Activated T-helper 2 cell treated with anti-CD3 and anti-CD28 coated beads, Interferon-gamma antibody, Interleukin-2, Interleukin-4, amounts not matched to agents 10 μg/mL and 5 μg/mL and 100 μg/mL, durations not matched to agents 14 hours and 24 hours and 36 hours (primary cell): ENCODE measurements around the gene TRAPPC11. TPM values are rescaled to one million over a fixed set of nuclear protein-coding genes. Genes with fewer than 3 reads are reported as not detected.
"Not testable (repeated sequence)": the region's sequence is repeated elsewhere in the genome, so short reads cannot be mapped to it uniquely, and the experiment has no call there.

Source experiments
- DNase-seq: peaks from one replicate; pipeline ENCODE4 v3.0.0; 2021; ENCODE audit warnings: low spot score
- H3K27ac Mint-ChIP-seq: one replicate; pipeline ENCODE4 v1.8.0; 2021; ENCODE audit warnings: mixed read lengths
- H3K27me3 Mint-ChIP-seq: one replicate; pipeline ENCODE4 v1.8.0; 2021; ENCODE audit warnings: low read depth, mixed read lengths
- H3K36me3 Mint-ChIP-seq: one replicate; pipeline ENCODE4 v1.8.0; 2021; ENCODE audit warnings: low read depth, mixed read lengths
- H3K4me1 Mint-ChIP-seq: one replicate; pipeline ENCODE4 v1.8.0; 2021; ENCODE audit warnings: low read depth, mixed read lengths
- H3K4me3 Mint-ChIP-seq: one replicate; pipeline ENCODE4 v1.8.0; 2021; ENCODE audit warnings: low read depth, mild to moderate bottlenecking, moderate library complexity, mixed read lengths
- H3K9me3 Mint-ChIP-seq: one replicate; pipeline ENCODE4 v1.8.0; 2021; ENCODE audit warnings: mixed read lengths
- intact Hi-C: fragments of 100-400 bp; cut with micrococcal nuclease; formaldehyde crosslinking; loops from one replicate; pipeline ENCODE4 v1.15.1; 2023
- total RNA-seq: library from RNA; stranded (reverse); gene quantifications from 2 replicates; pipeline ENCODE4 v1.2.3, GENCODE V29; 2022

Gene TRAPPC11
- total RNA-seq, 1 donor from 2014 or later = 32.0 TPM

DNA sequence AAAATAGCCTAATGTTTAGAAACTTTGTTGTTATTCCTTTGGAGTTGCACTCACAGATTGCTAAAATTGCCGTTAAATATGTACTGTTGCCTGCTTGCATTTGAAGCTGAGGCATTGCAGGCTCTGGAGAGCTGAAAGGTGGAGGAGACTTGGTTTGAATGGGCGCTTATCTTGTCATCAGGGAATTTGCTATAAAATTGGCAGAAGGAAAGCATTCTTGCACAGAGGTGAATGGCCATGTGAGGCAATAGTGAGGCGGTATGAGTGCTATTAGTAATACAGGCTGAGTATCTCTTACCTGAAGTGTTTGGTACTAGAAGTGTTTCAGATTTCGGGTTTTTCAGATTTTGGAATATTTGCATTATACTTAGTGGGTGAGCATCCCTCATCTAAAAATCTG lies 41.3 kb downstream of the TRAPPC11 start:
- no peaks in the 10 kb centered on the region for H3K9me3 Mint-ChIP-seq
- H3K27me3 Mint-ChIP-seq = no peaks in the 10 kb centered on the region
- H3K36me3 Mint-ChIP-seq = peaks cover 75% of the 10 kb centered on the region
- no peaks in the 10 kb centered on the region for H3K4me1 Mint-ChIP-seq
- H3K4me3 Mint-ChIP-seq = no peak overlapping the region
- no peak overlapping the region for H3K27ac Mint-ChIP-seq
- no peak for DNase-seq
- intact Hi-C loops = no loop called here

GRCh38 chr4:183702492-183702891 lies 43.4 kb downstream of the TRAPPC11 start:
- no peaks in the 10 kb centered on the region for H3K27me3 Mint-ChIP-seq
- H3K4me3 Mint-ChIP-seq = no peak overlapping the region
- H3K4me1 Mint-ChIP-seq = no peaks in the 10 kb centered on the region
- DNase-seq = no peak
- H3K36me3 Mint-ChIP-seq = peaks cover 74% of the 10 kb centered on the region
- intact Hi-C loops = no loop called here
- H3K27ac Mint-ChIP-seq = no peak overlapping the region
- no peaks in the 10 kb centered on the region for H3K9me3 Mint-ChIP-seq

DNA sequence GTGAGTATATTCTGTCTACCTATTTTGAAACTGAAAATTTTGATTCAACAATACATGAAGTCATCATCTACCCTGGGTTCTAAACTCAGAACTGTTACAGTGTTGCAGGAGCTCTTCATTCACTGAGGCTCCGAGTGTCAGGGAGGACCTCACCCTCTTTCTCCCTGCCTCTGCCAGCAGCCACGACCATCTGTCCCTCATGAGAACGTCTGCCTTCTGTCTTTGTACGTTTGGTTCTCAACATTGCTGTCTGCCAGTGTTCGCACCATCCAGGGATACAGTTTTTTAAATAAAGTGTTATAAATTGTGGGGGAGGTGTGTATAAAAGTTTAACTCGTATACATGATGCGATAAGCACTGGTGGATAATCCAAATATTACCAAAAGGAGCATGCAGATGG lies 55.5 kb downstream of the TRAPPC11 start:
- intact Hi-C loops = no loop called here
- DNase-seq = no peak
- no peak overlapping the region for H3K27ac Mint-ChIP-seq
- no peak overlapping the region for H3K4me3 Mint-ChIP-seq
- no peaks in the 10 kb centered on the region for H3K4me1 Mint-ChIP-seq
- no peaks in the 10 kb centered on the region for H3K9me3 Mint-ChIP-seq
- H3K27me3 Mint-ChIP-seq = peaks cover 2% of the 10 kb centered on the region
- peaks cover 23% of the 10 kb centered on the region for H3K36me3 Mint-ChIP-seq

- H3K36me3 Mint-ChIP-seq = peaks cover 19% of the 10 kb centered on the region
- H3K27me3 Mint-ChIP-seq = peaks cover 13% of the 10 kb centered on the region
- DNase-seq = no peak
- no peak overlapping the region for H3K27ac Mint-ChIP-seq
- intact Hi-C loops = no loop called here
- H3K4me1 Mint-ChIP-seq = peaks cover 2% of the 10 kb centered on the region
- no peaks in the 10 kb centered on the region for H3K9me3 Mint-ChIP-seq
- no peak overlapping the region for H3K4me3 Mint-ChIP-seq
Measured at GRCh38 chr4:183716302-183716701, 57.2 kb downstream of the TRAPPC11 start.

DNA sequence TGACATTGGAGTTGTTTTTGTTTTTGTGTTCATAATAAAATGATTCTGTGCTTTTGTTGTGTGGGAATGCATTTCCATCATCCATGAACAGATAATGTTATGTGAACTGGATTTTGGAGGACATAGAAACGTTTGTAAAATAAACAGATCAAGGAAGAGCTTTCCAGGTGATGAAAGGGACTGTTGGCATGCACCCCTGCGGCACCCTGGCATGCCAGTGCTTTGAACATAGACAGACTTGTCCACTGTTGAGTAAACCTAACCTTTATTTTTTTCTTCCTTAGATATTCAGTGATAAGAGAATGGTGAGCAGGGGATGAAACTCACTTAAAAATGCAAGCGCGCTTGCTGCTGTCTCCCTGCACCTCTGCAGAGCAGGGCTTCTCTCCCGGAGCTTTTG lies 59.8 kb downstream of the TRAPPC11 start:
- Mint-ChIP-seq H3K27me3 (peaks cover 26% of the 10 kb centered on the region), H3K36me3 (peaks cover 3% of the 10 kb centered on the region), H3K4me1 (peaks cover 9% of the 10 kb centered on the region), H3K9me3 (no peaks in the 10 kb centered on the region), H3K27ac (no peak overlapping the region), H3K4me3 (no peak overlapping the region)
- no peak for DNase-seq
- intact Hi-C loops = no loop called here

GRCh38 chr4:183721207-183722081 lies 62.4 kb downstream of the TRAPPC11 start:
- Mint-ChIP-seq H3K4me3 (peak overlapping the region; percentile 65), H3K36me3 (no peaks in the 10 kb centered on the region), H3K9me3 (peaks cover 3% of the 10 kb centered on the region), H3K27me3 (peaks cover 31% of the 10 kb centered on the region), H3K4me1 (peaks cover 9% of the 10 kb centered on the region), H3K27ac (peak overlapping the region; percentile 1)
- DNase-seq = peak; percentile 24
- intact Hi-C loops = loop anchor here (5.0 to 10.0 kb wide), 4 partner anchors 64 to 277 kb away; partner anchors contain the start of genes CDKN2AIP, RWDD4 and TRAPPC11

GRCh38 chr4:183722731-183723560 lies 63.9 kb downstream of the TRAPPC11 start:
- intact Hi-C loops = loop anchor here (5.0 to 10.0 kb wide), 4 partner anchors 66 to 278 kb away; partner anchors contain the start of genes CDKN2AIP, RWDD4 and TRAPPC11
- H3K36me3 Mint-ChIP-seq = no peaks in the 10 kb centered on the region
- DNase-seq = peak; percentile 37
- peaks cover 31% of the 10 kb centered on the region for H3K27me3 Mint-ChIP-seq
- no peak overlapping the region for H3K27ac Mint-ChIP-seq
- H3K4me3 Mint-ChIP-seq = peak overlapping the region; percentile 80
- H3K9me3 Mint-ChIP-seq = peaks cover 3% of the 10 kb centered on the region
- H3K4me1 Mint-ChIP-seq = peaks cover 9% of the 10 kb centered on the region

GRCh38 chr4:183723561-183724228 lies 64.6 kb downstream of the TRAPPC11 start:
- Mint-ChIP-seq H3K36me3 (no peaks in the 10 kb centered on the region), H3K9me3 (peaks cover 3% of the 10 kb centered on the region), H3K4me1 (peaks cover 9% of the 10 kb centered on the region), H3K4me3 (peak overlapping the region; percentile 72), H3K27ac (no peak overlapping the region), H3K27me3 (peaks cover 30% of the 10 kb centered on the region)
- intact Hi-C loops = loop anchor here (5.0 to 10.0 kb wide), 4 partner anchors 66 to 279 kb away; partner anchors contain the start of genes CDKN2AIP, RWDD4 and TRAPPC11
- no peak for DNase-seq

GRCh38 chr4:183725585-183725984 lies 66.5 kb downstream of the TRAPPC11 start:
- H3K36me3 Mint-ChIP-seq, H3K27ac Mint-ChIP-seq, H3K9me3 Mint-ChIP-seq, H3K4me3 Mint-ChIP-seq, H3K4me1 Mint-ChIP-seq, DNase-seq: not testable (repeated sequence)
- peaks cover 20% of the 10 kb centered on the region for H3K27me3 Mint-ChIP-seq
- intact Hi-C loops = loop anchor here (10.0 kb wide), 2 partner anchors 251 to 281 kb away; partner anchors contain the start of gene CDKN2AIP

DNA sequence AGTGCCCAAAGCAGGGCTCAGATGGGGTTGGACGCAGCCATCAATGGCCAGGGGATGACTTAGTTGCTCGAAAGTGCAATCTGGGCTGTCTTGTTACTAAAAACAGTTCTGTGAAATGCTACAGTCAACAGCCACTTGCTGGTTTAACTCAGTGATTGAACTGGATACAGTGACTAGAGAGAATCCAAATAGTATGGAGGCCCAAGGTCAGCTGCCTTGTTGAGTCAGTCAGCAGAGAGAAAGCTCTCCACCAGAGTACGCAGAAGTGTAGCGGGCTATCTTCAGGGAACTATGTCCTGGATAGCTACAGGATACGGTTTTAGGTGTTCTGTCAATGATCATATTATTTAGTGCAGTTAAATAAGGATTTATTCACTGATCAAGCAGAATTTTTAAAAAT lies 68.4 kb downstream of the TRAPPC11 start:
- Mint-ChIP-seq H3K4me1 (peaks cover 5% of the 10 kb centered on the region), H3K27me3 (peaks cover 12% of the 10 kb centered on the region), H3K9me3 (peaks cover 3% of the 10 kb centered on the region), H3K4me3 (no peak overlapping the region), H3K36me3 (no peaks in the 10 kb centered on the region), H3K27ac (no peak overlapping the region)
- no peak for DNase-seq
- intact Hi-C loops = loop anchor here (10.0 kb wide), 2 partner anchors 253 to 283 kb away; partner anchors contain the start of gene CDKN2AIP

GRCh38 chr4:183728223-183729068 lies 69.4 kb downstream of the TRAPPC11 start:
- no peak overlapping the region for H3K27ac Mint-ChIP-seq
- DNase-seq = no peak
- H3K4me3 Mint-ChIP-seq = no peak overlapping the region
- peaks cover 8% of the 10 kb centered on the region for H3K27me3 Mint-ChIP-seq
- H3K36me3 Mint-ChIP-seq = no peaks in the 10 kb centered on the region
- intact Hi-C loops = loop anchor here (10.0 kb wide), 2 partner anchors 254 to 284 kb away; partner anchors contain the start of gene CDKN2AIP
- H3K4me1 Mint-ChIP-seq = peaks cover 1% of the 10 kb centered on the region
- peaks cover 3% of the 10 kb centered on the region for H3K9me3 Mint-ChIP-seq
